IMR-90 (cell line): Measurements from ENCODE around the gene SNRNP35. TPM values are rescaled to one million over a fixed set of nuclear protein-coding genes. Genes with fewer than 3 reads are reported as not detected.

Experiments
- ATAC-seq: fragments of 200-7000 bp; cut with Tn5 transposase; 2 replicates; pipeline ENCODE4 v1.9.1; 2020; ENCODE audit warnings: low read depth, mild to moderate bottlenecking, moderate library complexity
- BruUV-seq: library from RNA; stranded (reverse); fragments of 400-500 nt; replicated peaks from 2 replicates; lab custom pipeline; 2021; lab: Mats Ljungman, UMichigan
- CTCF ChIA-PET: fragments of 300-600 bp; formaldehyde crosslinking; extraction: SDS; loops from one replicate; lab custom pipeline; 2021; ENCODE audit warnings: antibody characterized with exemption; lab: Yijun Ruan, JAX
- POLR2A ChIA-PET: fragments of 300-600 bp; sonication (Branson Sonifier 250); formaldehyde crosslinking; loops from one replicate; lab custom pipeline; 2022; ENCODE audit warnings: antibody characterized with exemption; ENCODE audit not compliant: unreplicated experiment; lab: Charles Lee
- DNase-seq: peaks from one replicate; pipeline ENCODE4 v3.0.0; 2013
- H2AFZ ChIP-seq: replicated peaks from 2 replicates; pipeline ENCODE3; 2013; ENCODE audit warnings: low read length, mild to moderate bottlenecking; ENCODE audit not compliant: poor library complexity
- H2AK5ac ChIP-seq: 2 replicates; pipeline ENCODE4 v1.6.1; 2013; ENCODE audit warnings: low read depth, low read length, inconsistent platforms
- H2AK9ac ChIP-seq: replicated peaks from 2 replicates; pipeline ENCODE3; 2013; ENCODE audit warnings: mild to moderate bottlenecking, low read depth, low read length, moderate library complexity; ENCODE audit not compliant: poor library complexity
- H2BK120ac ChIP-seq: 2 replicates; pipeline ENCODE4 v1.6.1; 2013; ENCODE audit warnings: low read depth, low read length, inconsistent platforms
- H2BK15ac ChIP-seq: 3 replicates; pipeline ENCODE4 v1.6.1; 2013; ENCODE audit warnings: low read depth, low read length, inconsistent platforms
- H2BK20ac ChIP-seq: 2 replicates; pipeline ENCODE4 v1.6.1; 2013; ENCODE audit warnings: low read depth, mild to moderate bottlenecking, inconsistent platforms, low read length, moderate library complexity
- H2BK5ac ChIP-seq: 2 replicates; pipeline ENCODE4 v1.6.1; 2013; ENCODE audit warnings: mild to moderate bottlenecking, low read depth, low read length, inconsistent platforms; ENCODE audit not compliant: poor library complexity, severe bottlenecking
- H3K14ac ChIP-seq: replicated peaks from 2 replicates; pipeline ENCODE4 v1.6.1; 2013; ENCODE audit warnings: low read depth, low read length, inconsistent platforms
- H3K18ac ChIP-seq: 2 replicates; pipeline ENCODE4 v1.6.1; 2013; ENCODE audit warnings: low read depth, low read length, control low read depth
- H3K23ac ChIP-seq: 2 replicates; pipeline ENCODE4 v1.6.1; 2013; ENCODE audit warnings: low read depth, low read length, inconsistent platforms
- H3K27ac ChIP-seq: 2 replicates; pipeline ENCODE4 v1.5.1; 2013; ENCODE audit warnings: mild to moderate bottlenecking, control low read depth, low read length; ENCODE audit not compliant: insufficient read depth
- H3K27me3 ChIP-seq: 2 replicates; pipeline ENCODE4 v1.6.1; 2013; ENCODE audit warnings: low read length; ENCODE audit not compliant: control insufficient read depth, insufficient read depth
- H3K36me3 ChIP-seq: 2 replicates; pipeline ENCODE4 v1.6.1; 2013; ENCODE audit warnings: low read length, mixed read lengths; ENCODE audit not compliant: control insufficient read depth, insufficient read depth
- H3K4ac ChIP-seq: 2 replicates; pipeline ENCODE4 v1.6.1; 2013; ENCODE audit warnings: low read depth, low read length, inconsistent platforms
- H3K4me1 ChIP-seq: 2 replicates; pipeline ENCODE4 v1.6.1; 2013; ENCODE audit warnings: low read length, mixed read lengths; ENCODE audit not compliant: control insufficient read depth, insufficient read depth
- H3K4me2 ChIP-seq: 2 replicates; pipeline ENCODE4 v1.6.1; 2013; ENCODE audit warnings: low read depth, mild to moderate bottlenecking, control low read depth, low read length, moderate library complexity
- H3K4me3 ChIP-seq: 2 replicates; pipeline ENCODE4 v1.5.1; 2013; ENCODE audit warnings: low read depth, mild to moderate bottlenecking, control low read depth, low read length, moderate library complexity; ENCODE audit not compliant: insufficient read depth
- H3K56ac ChIP-seq: 2 replicates; pipeline ENCODE4 v1.6.1; 2013; ENCODE audit warnings: low read length, inconsistent platforms; ENCODE audit not compliant: insufficient read depth; ENCODE audit errors: extremely low read depth
- H3K79me1 ChIP-seq, 2 experiments: 2 replicates each; pipeline ENCODE4 v1.6.1; 2013; ENCODE audit warnings: low read length in 2 of 2, inconsistent platforms in 1 of 2, low read depth in 1 of 2
- H3K9ac ChIP-seq: 2 replicates; pipeline ENCODE4 v1.6.1; 2013; ENCODE audit warnings: low read depth, low read length, control low read depth
- H3K9me1 ChIP-seq: 2 replicates; pipeline ENCODE4 v1.6.1; 2013; ENCODE audit warnings: low read length, inconsistent platforms; ENCODE audit not compliant: insufficient read depth
- H3K9me3 ChIP-seq: 2 replicates; pipeline ENCODE4 v1.6.1; 2013; ENCODE audit warnings: low read length; ENCODE audit not compliant: control insufficient read depth, insufficient read depth
- H4K20me1 ChIP-seq: 2 replicates; pipeline ENCODE4 v1.6.1; 2013; ENCODE audit warnings: low read length, inconsistent platforms; ENCODE audit not compliant: insufficient read depth
- H4K5ac ChIP-seq: 2 replicates; pipeline ENCODE4 v1.6.1; 2013; ENCODE audit warnings: mild to moderate bottlenecking, low read depth, low read length, control low read depth
- H4K8ac ChIP-seq, 2 experiments: 2 replicates each; pipeline ENCODE4 v1.6.1; 2013; ENCODE audit warnings: low read depth in 2 of 2, low read length in 2 of 2, control low read depth in 1 of 2, inconsistent platforms in 1 of 2
- H4K91ac ChIP-seq: 2 replicates; pipeline ENCODE4 v1.6.1; 2013; ENCODE audit warnings: low read depth, low read length, inconsistent platforms; ENCODE audit not compliant: insufficient read depth
- BHLHE40 ChIP-seq: fragments of 150-350 bp; IDR thresholded peaks from 2 replicates; pipeline ENCODE4 v1.6.1; 2016; ENCODE audit warnings: mild to moderate bottlenecking, low read depth, low read length
- MAFK ChIP-seq: IDR thresholded peaks from 2 replicates; pipeline ENCODE4 v1.6.1; 2012; ENCODE audit warnings: low read depth, low read length, improper control_type of control experiment
- MAZ ChIP-seq: IDR thresholded peaks from 2 replicates; pipeline ENCODE4 v1.6.1; 2012; ENCODE audit warnings: low read depth, mild to moderate bottlenecking, low read length, improper control_type of control experiment, moderate library complexity, borderline replicate concordance
- MXI1 ChIP-seq: IDR thresholded peaks from 2 replicates; pipeline ENCODE4 v1.6.1; 2012; ENCODE audit warnings: low read depth, mild to moderate bottlenecking, low read length, moderate library complexity, borderline replicate concordance
- POLR2A ChIP-seq: IDR thresholded peaks from 2 replicates; pipeline ENCODE4 v1.6.1; 2012; ENCODE audit warnings: mild to moderate bottlenecking, low read depth, low read length
- SMC3 ChIP-seq: fragments of 150-350 bp; IDR thresholded peaks from 2 replicates; pipeline ENCODE4 v1.6.1; 2016; ENCODE audit warnings: low read depth, mild to moderate bottlenecking, antibody characterized with exemption, low read length, moderate library complexity
- WGBS, 2 experiments: methylation state at CpG; one replicate each; pipeline versions ENCODE4 v1.1.5 to v1.1.7; 2013; ENCODE audit warnings: missing lambda C conversion rate in 2 of 2; ENCODE audit not compliant: insufficient read length in 1 of 2; ENCODE audit errors: extremely low coverage in 2 of 2; 5-methylcytosine and 5-hydroxymethylcytosine counted together
- dilution Hi-C: fragments of 300-500 bp; cut with HindIII; formaldehyde crosslinking; loops from one replicate; pipeline ENCODE4 v1.14.3; 2018; ENCODE audit warnings: low sequenced_read_pairs; ENCODE audit not compliant: unreplicated experiment
- in situ Hi-C: fragments of 300-500 bp; cut with MboI; formaldehyde crosslinking; loops from 3 replicates; pipeline ENCODE4 v1.14.3; 2019; ENCODE audit warnings: low sequenced_read_pairs, inconsistent platforms, mixed read lengths
- intact Hi-C: fragments of 100-400 bp; cut with micrococcal nuclease; formaldehyde crosslinking; loops from 2 replicates; pipeline ENCODE4 v1.10.0; 2022
- polyA plus RNA-seq, 3 experiments: library from polyadenylated mRNA; depleted of rRNA; stranded (reverse); fragments of >200 nt; gene quantifications; 2 replicates each; pipeline ENCODE4 v1.2.3, GENCODE V29; 2012; ENCODE audit warnings: low replicate concordance in 1 of 3
- total RNA-seq: library from RNA; depleted of rRNA; stranded (reverse); fragments of >200 nt; gene quantifications from 2 replicates; pipeline ENCODE4 v1.2.3, GENCODE V29; 2012
- TF ChIP-seq, protein P1 (sequence below): fragments of 150-350 bp; IDR thresholded peaks from 2 replicates; pipeline ENCODE4 v1.6.1; 2017; ENCODE audit warnings: mild to moderate bottlenecking, antibody characterized with exemption, low read length, low read depth

SNRNP35 gene
- total and polyA plus RNA-seq, 2 of the 4 experiments (the other 2 are of a cell fraction) = 4.7 to 15.4 TPM

DNA sequence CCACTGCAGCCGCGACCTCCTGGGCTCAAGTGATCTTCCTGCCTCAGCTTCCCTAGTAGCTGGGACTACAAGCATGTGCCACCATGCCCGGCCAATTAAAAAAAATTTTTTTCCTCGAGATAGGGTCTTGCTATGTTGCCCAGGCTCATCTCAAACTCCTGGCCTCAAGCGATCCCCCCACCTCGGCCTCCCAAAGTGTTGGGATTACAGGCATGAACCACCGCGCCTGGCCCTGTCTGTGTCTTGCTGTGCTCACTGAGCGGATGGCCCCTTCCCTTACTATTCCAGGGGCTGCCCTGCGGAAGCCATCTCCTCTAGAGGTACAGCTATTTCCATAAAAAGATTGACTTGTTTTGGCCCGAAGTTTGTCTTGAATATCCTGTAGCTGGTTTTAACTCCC lies 20.1 kb downstream of the SNRNP35 start:
- DNase-seq (no peak), ATAC-seq (no peak)
- Histone ChIP-seq H3K79me1 (peaks cover 4 to 29% of the 10 kb centered on the region in 2 experiments; a peak in 3 of 4 replicates), H2BK5ac (no peak overlapping the region), H3K4me1 (no peaks in the 10 kb centered on the region), H2BK15ac (no peak overlapping the region), H2AK9ac (no peak overlapping the region), H4K8ac (no peak overlapping the region), H3K4me2 (no peak overlapping the region), H3K9me3 (no peaks in the 10 kb centered on the region), H4K91ac (no peak overlapping the region), H3K9ac (no peak overlapping the region), H3K27me3 (no peaks in the 10 kb centered on the region), H2BK20ac (no peak overlapping the region), H3K27ac (no peak overlapping the region), H3K14ac (no peak overlapping the region), H2AFZ (no peak overlapping the region), H3K23ac (no peak overlapping the region), H3K4ac (no peak overlapping the region), H3K4me3 (no peak overlapping the region), H3K56ac (no peak overlapping the region), H4K20me1 (peaks cover 3% of the 10 kb centered on the region; the same call in 1 of the 2 replicates), H3K9me1 (0 out of 2 replicates have a peak, but pooled peaks cover 5% of the 10 kb centered on the region), H2AK5ac (no peak overlapping the region), H2BK120ac (no peak overlapping the region), H3K18ac (no peak overlapping the region), H4K5ac (no peak overlapping the region), H3K36me3 (peaks cover 32% of the 10 kb centered on the region)
- CTCF ChIA-PET = no interaction called here
- POLR2A ChIA-PET = no interaction called here
- in situ Hi-C loops = no loop called here
- no TSS peak for BruUV-seq
- intact Hi-C loops = no loop called here
- dilution Hi-C loops = no loop called here
- WGBS, 2 experiments = 100% methylated on average over 6 of the region's 11 CpGs; no CpG with 5 or more reads in 1 of the 2 experiments
- TF ChIP-seq MAFK = no peak
- TF ChIP-seq MAZ = no peak
- no peak for TF ChIP-seq SMC3
- TF ChIP-seq MXI1 = no peak
- TF ChIP-seq, protein P1, sequence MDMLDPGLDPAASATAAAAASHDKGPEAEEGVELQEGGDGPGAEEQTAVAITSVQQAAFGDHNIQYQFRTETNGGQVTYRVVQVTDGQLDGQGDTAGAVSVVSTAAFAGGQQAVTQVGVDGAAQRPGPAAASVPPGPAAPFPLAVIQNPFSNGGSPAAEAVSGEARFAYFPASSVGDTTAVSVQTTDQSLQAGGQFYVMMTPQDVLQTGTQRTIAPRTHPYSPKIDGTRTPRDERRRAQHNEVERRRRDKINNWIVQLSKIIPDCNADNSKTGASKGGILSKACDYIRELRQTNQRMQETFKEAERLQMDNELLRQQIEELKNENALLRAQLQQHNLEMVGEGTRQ = no peak
- no peak for TF ChIP-seq BHLHE40
- no peak for TF ChIP-seq POLR2A
